NCI-H460 (cell line): ENCODE data around the gene TEAD1. TPM values are rescaled to one million over a fixed set of nuclear protein-coding genes. Genes with fewer than 3 reads are reported as not detected.

Experiments used
- DNase-seq: peaks from one replicate; pipeline ENCODE4 v3.0.0-alpha.2; 2016; ENCODE audit warnings: low read depth; ENCODE audit errors: extremely low read depth
- total RNA-seq: library from RNA; depleted of rRNA; stranded (reverse); fragments of >200 nt; shearing (Covaris generic); gene quantifications from 2 replicates; pipeline ENCODE4 v1.2.3, GENCODE V29; 2014

Gene TEAD1
- total RNA-seq, 1 experiment from 2014 or later: 123 TPM

GRCh38 chr11:12706545-12707499, 32.6 kb downstream of the TEAD1 start:
- DNase-seq: no peak

GRCh38 chr11:12707500-12707880, 33.3 kb downstream of the TEAD1 start:
- no peak for DNase-seq

- DNase-seq: no peak
Observed at GRCh38 chr11:12711496-12711895, 37.3 kb downstream of the TEAD1 start.

GRCh38 chr11:12712132-12712531, 37.9 kb downstream of the TEAD1 start:
- no peak for DNase-seq

- DNase-seq: no peak
Observed at GRCh38 chr11:12715131-12715530, 40.9 kb downstream of the TEAD1 start.

- DNase-seq: no peak
Observed at GRCh38 chr11:12715941-12716340, 41.7 kb downstream of the TEAD1 start.

GRCh38 chr11:12716816-12717215, 42.6 kb downstream of the TEAD1 start:
- DNase-seq: no peak

- no peak for DNase-seq
Observed at GRCh38 chr11:12717851-12718291, 43.6 kb downstream of the TEAD1 start.

- no peak for DNase-seq
Observed at GRCh38 chr11:12719221-12719620, 45.0 kb downstream of the TEAD1 start.

GRCh38 chr11:12721816-12722604, 47.8 kb downstream of the TEAD1 start:
- no peak for DNase-seq

GRCh38 chr11:12723421-12724300, 49.4 kb downstream of the TEAD1 start:
- DNase-seq: no peak

GRCh38 chr11:12724301-12725054, 50.3 kb downstream of the TEAD1 start:
- DNase-seq: peak; percentile 78

GRCh38 chr11:12725055-12725862, 51.0 kb downstream of the TEAD1 start:
- peak; percentile 49 for DNase-seq

- DNase-seq: no peak
Observed at GRCh38 chr11:12725863-12726682, 51.9 kb downstream of the TEAD1 start.

GRCh38 chr11:12727563-12728211, 53.5 kb downstream of the TEAD1 start:
- no peak for DNase-seq

GRCh38 chr11:12728417-12728816, 54.2 kb downstream of the TEAD1 start:
- no peak for DNase-seq

GRCh38 chr11:12729941-12730340, 55.7 kb downstream of the TEAD1 start:
- no peak for DNase-seq
